ENCODE data around the gene LHFPL3.

- no peak for TF ChIP-seq CTCF (IDR thresholded peaks at IDR 0.05)
- no peak for TF ChIP-seq EZH2 (IDR thresholded peaks at IDR 0.05)
Measured at GRCh38 chr7:104767113-104767512, 438.7 kb downstream of the LHFPL3 start.
